GM19452 (cell line): ENCODE measurements around the gene MRAP2.
"Not testable (repeated sequence)": the region's sequence is repeated elsewhere in the genome, so short reads cannot be mapped to it uniquely, and the experiment has no call there.

ENCODE experiments used
- ATAC-seq: cut with Tn5 transposase; IDR thresholded peaks from one replicate; pipeline ENCODE4 v1.9.1; 2021; ENCODE audit not compliant: unreplicated experiment

Gene MRAP2

GRCh38 chr6:84123186-84123585, 89.6 kb downstream of the MRAP2 start:
- ATAC-seq = no peak

- ATAC-seq = not testable (repeated sequence)
Observed at GRCh38 chr6:84129588-84129987, 96.0 kb downstream of the MRAP2 start.

GRCh38 chr6:84133385-84133784, 99.8 kb downstream of the MRAP2 start:
- ATAC-seq = not testable (repeated sequence)

DNA sequence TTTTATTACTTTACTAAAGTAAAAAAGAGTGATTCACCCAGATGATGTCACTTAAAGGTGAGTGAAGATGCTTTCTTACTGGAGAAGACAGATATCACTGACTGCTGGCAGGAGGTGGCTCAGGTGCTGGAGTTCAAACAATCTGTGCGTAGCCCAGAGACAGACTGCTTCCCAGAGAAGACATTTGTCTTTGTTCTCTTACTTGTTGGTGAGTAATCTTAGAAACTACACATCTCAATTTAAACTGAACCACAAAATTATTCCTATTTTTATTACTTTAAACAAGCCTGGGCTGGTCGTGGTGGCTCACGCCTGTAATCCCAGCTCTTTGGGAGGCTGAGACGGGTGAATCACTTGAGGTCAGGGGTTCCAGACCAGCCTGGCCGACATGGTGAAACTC, 101.7 kb downstream of the MRAP2 start:
- ATAC-seq = no peak

GRCh38 chr6:84136364-84137050, 102.9 kb downstream of the MRAP2 start:
- no peak for ATAC-seq

DNA sequence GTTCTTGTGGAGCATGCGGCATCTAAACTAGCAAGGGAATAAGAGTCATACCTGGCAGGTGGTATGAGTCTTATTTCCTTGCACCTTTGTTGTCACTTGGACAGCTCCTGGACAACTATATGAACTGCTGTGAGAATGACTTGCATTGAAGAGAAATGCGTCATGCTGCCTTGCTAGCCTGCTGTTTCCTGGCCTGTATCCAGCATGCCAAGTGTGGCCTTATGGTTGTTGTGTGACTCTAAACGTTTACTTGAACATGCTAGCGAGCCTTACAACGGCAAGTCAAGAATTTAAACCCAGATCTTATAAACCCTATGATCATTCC, 103.4 kb downstream of the MRAP2 start:
- no peak for ATAC-seq

DNA sequence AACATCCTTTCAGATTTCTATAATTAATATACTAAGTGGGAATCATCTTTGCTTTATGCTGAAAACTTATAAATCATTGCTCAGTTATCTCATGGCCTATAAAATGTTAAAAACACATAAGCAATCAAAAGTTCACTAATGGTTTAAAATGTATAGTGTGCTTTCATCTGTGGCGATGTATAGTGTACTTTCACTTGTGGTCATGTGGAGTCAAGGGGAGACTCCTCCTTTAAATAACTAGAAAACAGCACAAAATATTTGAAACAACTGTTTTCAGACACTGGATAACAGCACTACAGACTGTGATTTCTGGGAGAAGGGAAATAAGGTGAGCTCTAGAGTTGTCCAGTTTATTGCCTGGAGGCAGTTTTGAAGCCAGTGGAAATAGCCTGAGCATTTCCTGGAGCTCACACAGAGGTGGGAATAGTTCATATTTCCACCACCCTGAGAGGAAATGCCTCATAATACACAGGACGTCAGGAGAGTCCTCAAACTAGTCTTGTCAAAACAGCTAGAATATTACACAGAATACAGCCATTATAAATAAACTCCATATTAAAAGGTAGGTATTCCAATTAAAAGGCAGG, 104.5 kb downstream of the MRAP2 start:
- ATAC-seq = no peak

DNA sequence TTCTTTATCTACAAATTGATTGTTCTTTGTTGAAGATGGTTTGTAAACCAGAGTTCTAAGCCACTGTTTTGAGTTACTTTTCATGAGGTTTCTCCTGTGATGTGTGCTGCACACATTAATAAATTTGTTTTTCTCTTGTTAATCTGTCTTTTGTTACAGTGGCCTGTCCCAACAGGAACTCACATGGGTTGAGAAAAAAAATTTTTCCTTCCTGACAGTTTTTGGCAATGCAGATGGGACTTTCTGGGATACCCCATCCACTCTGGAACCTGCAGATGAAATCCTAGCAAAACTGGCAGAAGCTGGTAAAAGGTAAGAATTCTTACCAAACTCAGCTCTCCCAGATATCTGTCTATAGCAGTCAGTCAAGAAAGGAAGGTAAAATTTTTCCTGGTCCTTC, 105.7 kb downstream of the MRAP2 start:
- ATAC-seq = no peak
